ENCODE results near the gene CLCF1. TPM values are rescaled to one million over a fixed set of nuclear protein-coding genes. Genes with fewer than 3 reads are reported as not detected.

The CLCF1 gene
- polyA plus RNA-seq, 1 donor from 2014 or later = not detected

GRCh38 chr11:67316882-67317204 lies 56.6 kb downstream of the CLCF1 start:
- H3K79me2 ChIP-seq (replicated peaks; ENCODE audit: insufficient read depth, low read length) = peaks cover 11% of the 10 kb centered on the region
- H3K9ac ChIP-seq (ENCODE audit: low read length) = peak overlapping the region; percentile 65
- no peaks in the 10 kb centered on the region for H4K20me1 ChIP-seq (ENCODE audit: insufficient read depth)
- no peaks in the 10 kb centered on the region for H3K36me3 ChIP-seq (ENCODE audit: insufficient read depth, low read length)
- peak overlapping the region; percentile 52 for H3K4me2 ChIP-seq (ENCODE audit: low read length)
- H3K27me3 ChIP-seq (ENCODE audit: insufficient read depth, low read depth, low read length) = no peaks in the 10 kb centered on the region
- no peaks in the 10 kb centered on the region for H3F3A ChIP-seq (ENCODE audit: insufficient read depth, low read length, poor library complexity, severe bottlenecking)
- peak overlapping the region; percentile 74 for H3K4me3 ChIP-seq (ENCODE audit: low read length)
- H3K27ac ChIP-seq (ENCODE audit: low read length) = peak overlapping the region; percentile 43
- H3K9me2 ChIP-seq (ENCODE audit: insufficient read depth, low read length) = no peaks in the 10 kb centered on the region
- H2AFZ ChIP-seq (ENCODE audit: low read depth, low read length) = peak overlapping the region; percentile 66
- H3K9me3 ChIP-seq (ENCODE audit: low read length) = no peaks in the 10 kb centered on the region
- no peak for TF ChIP-seq EP300 (conservative IDR thresholded peaks at IDR 0.05; ENCODE audit: poor library complexity, severe bottlenecking)
- no peak for TF ChIP-seq RAD21 (conservative IDR thresholded peaks at IDR 0.05)
- peak; percentile 8 for TF ChIP-seq TAF1 (IDR thresholded peaks at IDR 0.05; ENCODE audit: low read depth)

- no peak for TF ChIP-seq REST (IDR thresholded peaks at IDR 0.05; ENCODE audit: borderline replicate concordance)
- TF ChIP-seq EZH2 (IDR thresholded peaks at IDR 0.05; ENCODE audit: borderline replicate concordance, insufficient read depth, low read length, poor library complexity, severe bottlenecking) = no peak
- no peak for TF ChIP-seq RAD21 (conservative IDR thresholded peaks at IDR 0.05)
- TF ChIP-seq EP300 (conservative IDR thresholded peaks at IDR 0.05; ENCODE audit: poor library complexity, severe bottlenecking) = no peak
- TF ChIP-seq CTCF (IDR thresholded peaks at IDR 0.05; ENCODE audit: poor library complexity, severe bottlenecking) = no peak
- TF ChIP-seq POLR2AphosphoS5 (IDR thresholded peaks at IDR 0.05) = no peak
- TF ChIP-seq MXI1 (conservative IDR thresholded peaks at IDR 0.05; ENCODE audit: poor library complexity, severe bottlenecking) = no peak
- TF ChIP-seq SMC3 (conservative IDR thresholded peaks at IDR 0.05; ENCODE audit: poor library complexity) = no peak
- TF ChIP-seq TAF1 (IDR thresholded peaks at IDR 0.05; ENCODE audit: low read depth) = no peak
Observed at GRCh38 chr11:67315325-67315909, 58.0 kb downstream of the CLCF1 start.

More at GRCh38 chr11:67315325-67315909, 58.0 kb downstream of the CLCF1 start:
- no peak overlapping the region for H2AFZ ChIP-seq (ENCODE audit: low read depth, low read length)
- no peaks in the 10 kb centered on the region for H3F3A ChIP-seq (ENCODE audit: insufficient read depth, low read length, poor library complexity, severe bottlenecking)
- H3K27ac ChIP-seq (ENCODE audit: low read length) = no peak overlapping the region
- no peaks in the 10 kb centered on the region for H3K36me3 ChIP-seq (ENCODE audit: insufficient read depth, low read length)
- H3K9me2 ChIP-seq (ENCODE audit: insufficient read depth, low read length) = no peaks in the 10 kb centered on the region
- H3K9me3 ChIP-seq (ENCODE audit: low read length) = no peaks in the 10 kb centered on the region
- no peak overlapping the region for H3K4me3 ChIP-seq (ENCODE audit: low read length)
- H3K9ac ChIP-seq (ENCODE audit: low read length) = no peak overlapping the region
- H3K27me3 ChIP-seq (ENCODE audit: insufficient read depth, low read depth, low read length) = no peaks in the 10 kb centered on the region
- H4K20me1 ChIP-seq (ENCODE audit: insufficient read depth) = no peaks in the 10 kb centered on the region
- no peak overlapping the region for H3K4me2 ChIP-seq (ENCODE audit: low read length)
- peaks cover 11% of the 10 kb centered on the region for H3K79me2 ChIP-seq (replicated peaks; ENCODE audit: insufficient read depth, low read length)

All from neural cell (in vitro differentiated cells).